GM18507 (cell line): ENCODE data around the gene HOXD4.

Experiments
- DNase-seq: peaks from one replicate; pipeline ENCODE4 v3.0.0; 2011; ENCODE audit warnings: low read depth; ENCODE audit not compliant: insufficient read length; ENCODE audit errors: extremely low spot score
- FAIRE-seq: peaks from 2 replicates; lab custom pipeline; 2011; peaks lifted over from hg19 to GRCh38; lab: Jason Lieb, UNC

The HOXD4 gene

GRCh38 chr2:176137906-176138305, 13.4 kb upstream of the HOXD4 start:
- DNase-seq (no peak), FAIRE-seq (no peak)

GRCh38 chr2:176138526-176138922, 12.8 kb upstream of the HOXD4 start:
- FAIRE-seq (no peak), DNase-seq (no peak)

GRCh38 chr2:176138923-176139660, 12.3 kb upstream of the HOXD4 start:
- FAIRE-seq (no peak), DNase-seq (no peak)

GRCh38 chr2:176139661-176140512, 11.5 kb upstream of the HOXD4 start:
- no peak for FAIRE-seq
- DNase-seq = no peak

- FAIRE-seq = peak; percentile 70
- peak; percentile 77 for DNase-seq
These were observed 10.6 kb upstream of the HOXD4 start for GRCh38 chr2:176140513-176141317.

- no peak for DNase-seq
- no peak for FAIRE-seq
These were observed 9.1 kb upstream of the HOXD4 start for GRCh38 chr2:176142281-176142680.

GRCh38 chr2:176145085-176145969, 6.0 kb upstream of the HOXD4 start:
- FAIRE-seq = no peak

GRCh38 chr2:176146101-176146500, 5.2 kb upstream of the HOXD4 start:
- no peak for FAIRE-seq
- no peak for DNase-seq

More at GRCh38 chr2:176145085-176145969, 6.0 kb upstream of the HOXD4 start:
- DNase-seq = no peak

GRCh38 chr2:176146645-176147044, 4.7 kb upstream of the HOXD4 start:
- no peak for DNase-seq
- no peak for FAIRE-seq

GRCh38 chr2:176147210-176147799, 4.0 kb upstream of the HOXD4 start:
- no peak for FAIRE-seq
- no peak for DNase-seq

- DNase-seq (no peak), FAIRE-seq (no peak)
These were observed 3.4 kb upstream of the HOXD4 start for GRCh38 chr2:176147800-176148496.

GRCh38 chr2:176148751-176149421, 2.5 kb upstream of the HOXD4 start:
- FAIRE-seq = no peak

GRCh38 chr2:176149481-176149938, 1.8 kb upstream of the HOXD4 start:
- DNase-seq = no peak

More at GRCh38 chr2:176148751-176149421, 2.5 kb upstream of the HOXD4 start:
- DNase-seq = no peak

GRCh38 chr2:176149939-176150583, 1.3 kb upstream of the HOXD4 start:
- FAIRE-seq = no peak

More at GRCh38 chr2:176149481-176149938, 1.8 kb upstream of the HOXD4 start:
- FAIRE-seq = no peak

GRCh38 chr2:176150584-176151441, 537 bp upstream of the HOXD4 start:
- DNase-seq = no peak
- no peak for FAIRE-seq

More at GRCh38 chr2:176149939-176150583, 1.3 kb upstream of the HOXD4 start:
- no peak for DNase-seq
